Endothelial cell of umbilical vein (primary cell): ENCODE measurements around the gene PAPPA. TPM values are rescaled to one million over a fixed set of nuclear protein-coding genes. Genes with fewer than 3 reads are reported as not detected.

Source experiments
- BruUV-seq: library from RNA; stranded (reverse); fragments of 400-500 nt; replicated peaks from 2 replicates; lab custom pipeline; 2021; lab: Mats Ljungman, UMichigan
- CTCF ChIA-PET: fragments of 300-600, 350-600 bp; sonication (Branson Sonifier 250); formaldehyde crosslinking; loops from one replicate; lab custom pipeline; 2021; ENCODE audit warnings: antibody characterized with exemption, inconsistent platforms; lab: Charles Lee
- POLR2A ChIA-PET: fragments of 300-600, 350-600 bp; sonication (Branson Sonifier 250); formaldehyde crosslinking; loops from one replicate; lab custom pipeline; 2021; ENCODE audit warnings: antibody characterized with exemption, inconsistent platforms; lab: Charles Lee
- DNase-seq: peaks from one replicate; pipeline ENCODE4 v3.0.0-alpha.2; 2011; ENCODE audit warnings: low read depth, low spot score
- FAIRE-seq: peaks from 2 replicates; lab custom pipeline; 2011; peaks lifted over from hg19 to GRCh38; lab: Jason Lieb, UNC
- H2AFZ ChIP-seq: 2 replicates; pipeline ENCODE4 v1.6.0; 2012; ENCODE audit warnings: low read depth, low read length, control low read depth, inconsistent platforms
- H3K27ac ChIP-seq: 2 replicates; pipeline ENCODE4 v1.5.1; 2011; ENCODE audit warnings: low read depth, mild to moderate bottlenecking, control low read depth, low read length, moderate library complexity; ENCODE audit not compliant: insufficient read depth
- H3K27me3 ChIP-seq, 2 experiments: 2 replicates each; pipeline versions ENCODE4 v1.6.0 to v1.6.1; 2011; ENCODE audit warnings: low read length in 2 of 2, mixed read lengths in 1 of 2; ENCODE audit not compliant: control insufficient read depth in 2 of 2, insufficient read depth in 2 of 2
- H3K36me3 ChIP-seq, 2 experiments: 2 replicates in 1 of 2; 3 replicates in 1 of 2; pipeline ENCODE4 v1.5.1; 2011; ENCODE audit warnings: low read length in 2 of 2, mild to moderate bottlenecking in 1 of 2, moderate library complexity in 1 of 2; ENCODE audit not compliant: control insufficient read depth in 2 of 2, insufficient read depth in 2 of 2; ENCODE audit errors: extremely low read depth in 1 of 2
- H3K4me1 ChIP-seq: 3 replicates; pipeline ENCODE4 v1.5.1; 2011; ENCODE audit warnings: mild to moderate bottlenecking, low read length; ENCODE audit not compliant: control insufficient read depth, insufficient read depth; ENCODE audit errors: extremely low read depth
- H3K4me2 ChIP-seq: 2 replicates; pipeline ENCODE4 v1.6.1; 2011; ENCODE audit warnings: low read length, control low read depth, mixed read lengths; ENCODE audit not compliant: insufficient read depth
- H3K4me3 ChIP-seq, 3 experiments: fragments of 200-600 bp in 1 of 3; sonication (generic), shearing (Covaris generic) in 1 of 3; replicated peaks in 1 of 3; 2 replicates each; pipeline ENCODE4 v1.5.1; 2011 to 2016; ENCODE audit warnings: control low read depth in 3 of 3, low read length in 3 of 3, mild to moderate bottlenecking in 2 of 3, inconsistent platforms in 1 of 3, low read depth in 1 of 3, moderate library complexity in 1 of 3; ENCODE audit not compliant: insufficient read depth in 1 of 3
- H3K79me2 ChIP-seq: 2 replicates; pipeline ENCODE4 v1.6.0; 2012; ENCODE audit warnings: low read length, inconsistent platforms; ENCODE audit not compliant: control insufficient read depth, insufficient read depth
- H3K9ac ChIP-seq: replicated peaks from 2 replicates; pipeline ENCODE3; 2011; ENCODE audit warnings: low read length, control low read depth; ENCODE audit not compliant: insufficient read depth; ENCODE audit errors: extremely low read depth
- H3K9me1 ChIP-seq: replicated peaks from 3 replicates; pipeline ENCODE4 v1.6.0; 2011; ENCODE audit warnings: mild to moderate bottlenecking, low read length; ENCODE audit not compliant: control insufficient read depth, insufficient read depth; ENCODE audit errors: extremely low read depth
- H3K9me3 ChIP-seq: replicated peaks from 2 replicates; pipeline ENCODE4 v1.5.1; 2012; ENCODE audit warnings: low read length, inconsistent platforms; ENCODE audit not compliant: control insufficient read depth, insufficient read depth
- H4K20me1 ChIP-seq: replicated peaks from 2 replicates; pipeline ENCODE3; 2011; ENCODE audit warnings: mild to moderate bottlenecking, low read length; ENCODE audit not compliant: control insufficient read depth, insufficient read depth; ENCODE audit errors: extremely low read depth
- EZH2 ChIP-seq: IDR thresholded peaks from 2 replicates; pipeline ENCODE4 v1.6.1; 2012; ENCODE audit warnings: borderline replicate concordance, low read depth, mild to moderate bottlenecking, moderate library complexity, low read length, inconsistent platforms; ENCODE audit not compliant: severe bottlenecking
- FOS ChIP-seq: IDR thresholded peaks from 2 replicates; pipeline ENCODE4 v1.6.1; 2011; ENCODE audit warnings: mild to moderate bottlenecking, low read length, moderate library complexity, borderline replicate concordance; ENCODE audit not compliant: insufficient read depth
- GATA2 ChIP-seq: IDR thresholded peaks from 2 replicates; pipeline ENCODE4 v1.7.0; 2011; ENCODE audit warnings: low read depth, mild to moderate bottlenecking, moderate library complexity, mixed read lengths, low read length; ENCODE audit not compliant: insufficient read length, insufficient read depth
- JUN ChIP-seq: IDR thresholded peaks from 2 replicates; pipeline ENCODE4 v1.6.1; 2011; ENCODE audit warnings: borderline replicate concordance, low read depth; ENCODE audit not compliant: insufficient read length, insufficient read depth
- MYC ChIP-seq: IDR thresholded peaks from one replicate; pipeline ENCODE4 v1.6.1; 2011; ENCODE audit warnings: mild to moderate bottlenecking, low read depth, low read length
- POLR2A ChIP-seq: IDR thresholded peaks from 2 replicates; pipeline ENCODE4 v1.6.1; 2012; ENCODE audit warnings: low read depth, mild to moderate bottlenecking, control low read depth, low read length
- POLR2AphosphoS5 ChIP-seq: IDR thresholded peaks from 2 replicates; pipeline ENCODE4 v1.6.1; 2012; ENCODE audit warnings: low read depth, mild to moderate bottlenecking, control low read depth, low read length, moderate library complexity; ENCODE audit not compliant: insufficient read depth
- dilution Hi-C: fragments of 300-500 bp; cut with MboI; formaldehyde crosslinking; loops from one replicate; pipeline ENCODE4 v1.15.0; 2019; ENCODE audit warnings: low sequenced_read_pairs; ENCODE audit not compliant: extremely low pct_ligation_motif_present
- intact Hi-C: fragments of 100-400 bp; cut with micrococcal nuclease; formaldehyde crosslinking; loops from one replicate; pipeline ENCODE4 v1.10.0; 2022
- polyA plus RNA-seq, 4 experiments: library from polyadenylated mRNA; depleted of rRNA in 3 of 4; stranded (reverse) in 3 of 4; unstranded in 1 of 4; fragments of >200 nt; gene quantifications; 2 replicates each; pipeline versions ENCODE4 v1.2.1 to v1.2.3, GENCODE V29; 2011 to 2012; ENCODE audit warnings: missing spikeins in 1 of 4
- total RNA-seq: library from RNA; stranded (reverse); gene quantifications from 2 replicates; pipeline ENCODE4 v1.2.3, GENCODE V29; 2021
- TF ChIP-seq, protein P1 (sequence below): IDR thresholded peaks from 2 replicates; pipeline ENCODE4 v1.6.1; 2011; ENCODE audit not compliant: insufficient read depth, insufficient read length
- TF ChIP-seq, protein P2 (sequence below), 2 donors: IDR thresholded peaks; 1 replicate in 1 of 2; 2 replicates in 1 of 2; pipeline ENCODE4 v1.5.1; 2011; ENCODE audit warnings: low read length in 2 of 2, mild to moderate bottlenecking in 2 of 2, moderate library complexity in 2 of 2, control low read depth in 1 of 2, inconsistent platforms in 1 of 2, low read depth in 1 of 2; ENCODE audit not compliant: insufficient read depth in 1 of 2; ENCODE audit errors: extremely low read depth in 1 of 2

The PAPPA gene
- total and polyA plus RNA-seq, 2 donors (not counting 3 experiments of a cell fraction or from before 2014, with no cell fraction given) = 0.13 to 0.41 TPM

DNA sequence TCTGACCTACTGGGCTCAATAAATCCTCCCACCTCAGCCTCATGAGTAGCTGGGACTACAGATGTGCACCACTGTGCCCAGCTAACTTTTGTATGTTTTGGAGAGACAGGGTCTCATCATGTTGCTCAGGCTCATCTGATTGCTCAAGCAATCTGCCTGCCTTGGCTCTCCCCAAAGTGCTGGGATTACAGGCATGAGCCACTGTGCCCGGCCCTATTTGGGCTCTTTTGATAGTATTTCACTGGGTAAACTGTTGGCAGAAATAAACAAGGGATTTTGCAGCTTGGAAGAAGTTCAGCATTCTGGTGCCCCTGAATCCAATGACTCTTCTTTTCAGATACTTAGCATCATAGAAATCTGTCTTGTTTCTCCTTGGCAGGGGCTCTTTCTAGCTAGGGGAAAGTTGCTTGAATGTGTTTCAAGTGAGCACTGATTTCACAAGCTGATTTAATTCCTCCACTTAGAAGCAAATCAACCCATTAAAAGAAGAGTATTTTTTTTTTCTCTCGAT, 146.8 kb downstream of the PAPPA start:
- Histone ChIP-seq H2AFZ (no peak overlapping the region), H3K27me3 (no peaks in the 10 kb centered on the region), H3K9me1 (no peaks in the 10 kb centered on the region), H3K4me1 (no peaks in the 10 kb centered on the region), H3K4me2 (no peak overlapping the region), H3K9me3 (no peaks in the 10 kb centered on the region), H3K9ac (no peak overlapping the region), H3K79me2 (no peaks in the 10 kb centered on the region), H3K4me3 (no peak overlapping the region), H3K36me3 (no peaks in the 10 kb centered on the region), H4K20me1 (no peaks in the 10 kb centered on the region), H3K27ac (no peak overlapping the region)
- ChIA-PET POLR2A (no interaction called here), CTCF (no interaction called here)
- BruUV-seq = no TSS peak
- no peak for FAIRE-seq
- TF ChIP-seq FOS (no peak), JUN (no peak), GATA2 (no peak), EZH2 (no peak)
- TF ChIP-seq, protein P1, sequence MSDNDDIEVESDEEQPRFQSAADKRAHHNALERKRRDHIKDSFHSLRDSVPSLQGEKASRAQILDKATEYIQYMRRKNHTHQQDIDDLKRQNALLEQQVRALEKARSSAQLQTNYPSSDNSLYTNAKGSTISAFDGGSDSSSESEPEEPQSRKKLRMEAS = no peak
- dilution Hi-C loops (no loop called here), intact Hi-C loops (no loop called here)
- DNase-seq = no peak

DNA sequence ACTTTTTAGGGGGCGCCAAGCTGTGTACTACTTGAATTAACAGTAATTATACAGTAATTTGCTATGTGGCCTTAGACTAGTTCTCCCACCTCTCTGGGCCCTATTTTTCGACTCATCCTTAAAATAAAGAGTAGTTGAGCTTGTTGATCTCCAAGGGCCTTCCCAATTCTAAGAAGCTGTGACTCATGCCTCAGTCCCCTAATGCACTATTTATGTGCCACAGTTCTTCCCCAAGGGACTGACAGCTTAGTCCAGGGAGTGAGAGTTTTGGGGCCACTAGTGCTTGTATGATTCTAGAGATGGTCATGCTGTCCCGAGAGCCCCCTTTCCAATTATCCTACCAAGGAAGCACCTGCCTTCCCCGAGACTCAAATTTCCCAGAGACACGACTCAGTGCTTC, 149.7 kb downstream of the PAPPA start:
- H3K4me3 ChIP-seq = no peak overlapping the region
- H2AFZ ChIP-seq = no peak overlapping the region
- H4K20me1 ChIP-seq = no peaks in the 10 kb centered on the region
- TF ChIP-seq POLR2AphosphoS5 = no peak
- no peak for TF ChIP-seq EZH2
- TF ChIP-seq MYC = no peak
- no peak for TF ChIP-seq GATA2
- no peak for TF ChIP-seq JUN
- TF ChIP-seq, protein P1 = no peak
- TF ChIP-seq, protein P2, sequence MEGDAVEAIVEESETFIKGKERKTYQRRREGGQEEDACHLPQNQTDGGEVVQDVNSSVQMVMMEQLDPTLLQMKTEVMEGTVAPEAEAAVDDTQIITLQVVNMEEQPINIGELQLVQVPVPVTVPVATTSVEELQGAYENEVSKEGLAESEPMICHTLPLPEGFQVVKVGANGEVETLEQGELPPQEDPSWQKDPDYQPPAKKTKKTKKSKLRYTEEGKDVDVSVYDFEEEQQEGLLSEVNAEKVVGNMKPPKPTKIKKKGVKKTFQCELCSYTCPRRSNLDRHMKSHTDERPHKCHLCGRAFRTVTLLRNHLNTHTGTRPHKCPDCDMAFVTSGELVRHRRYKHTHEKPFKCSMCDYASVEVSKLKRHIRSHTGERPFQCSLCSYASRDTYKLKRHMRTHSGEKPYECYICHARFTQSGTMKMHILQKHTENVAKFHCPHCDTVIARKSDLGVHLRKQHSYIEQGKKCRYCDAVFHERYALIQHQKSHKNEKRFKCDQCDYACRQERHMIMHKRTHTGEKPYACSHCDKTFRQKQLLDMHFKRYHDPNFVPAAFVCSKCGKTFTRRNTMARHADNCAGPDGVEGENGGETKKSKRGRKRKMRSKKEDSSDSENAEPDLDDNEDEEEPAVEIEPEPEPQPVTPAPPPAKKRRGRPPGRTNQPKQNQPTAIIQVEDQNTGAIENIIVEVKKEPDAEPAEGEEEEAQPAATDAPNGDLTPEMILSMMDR (IDR thresholded peaks at IDR 0.05; ENCODE audit: extremely low read depth in 1 of 2, insufficient read depth in 1 of 2, low read depth in 1 of 2, low read length in 2 of 2) = no peak
- no peak for TF ChIP-seq POLR2A
- no peak for TF ChIP-seq FOS
- H3K79me2 ChIP-seq = no peaks in the 10 kb centered on the region
- H3K27me3 ChIP-seq = no peaks in the 10 kb centered on the region
- FAIRE-seq = no peak
- POLR2A ChIA-PET = no interaction called here
- DNase-seq = no peak
- H3K9ac ChIP-seq = no peak overlapping the region
- dilution Hi-C loops = no loop called here
- H3K4me1 ChIP-seq = no peaks in the 10 kb centered on the region
- H3K9me3 ChIP-seq = no peaks in the 10 kb centered on the region
- intact Hi-C loops = no loop called here
- BruUV-seq = no TSS peak
- no peak overlapping the region for H3K4me2 ChIP-seq
- H3K9me1 ChIP-seq = no peaks in the 10 kb centered on the region
- CTCF ChIA-PET = no interaction called here
- H3K27ac ChIP-seq = no peak overlapping the region
- no peaks in the 10 kb centered on the region for H3K36me3 ChIP-seq
